Body of pancreas (tissue), 4 donors: ENCODE measurements around the gene FILIP1L.

Experiments
- CTCF ChIP-seq, 7 experiments: fragments of 450-650 bp in 4 of 7; fragments of 200-600 bp in 3 of 7; sonication (generic) in 3 of 7; IDR thresholded peaks; one replicate each; pipeline ENCODE4 v1.5.1; 2016 to 2019; ENCODE audit warnings: antibody characterized with exemption in 7 of 7
- POLR2A ChIP-seq, 3 donors: fragments of 450-650 bp; IDR thresholded peaks; one replicate each; pipeline ENCODE4 v1.6.1; 2016; ENCODE audit warnings: antibody characterized with exemption in 3 of 3, mild to moderate bottlenecking in 2 of 3

DNA sequence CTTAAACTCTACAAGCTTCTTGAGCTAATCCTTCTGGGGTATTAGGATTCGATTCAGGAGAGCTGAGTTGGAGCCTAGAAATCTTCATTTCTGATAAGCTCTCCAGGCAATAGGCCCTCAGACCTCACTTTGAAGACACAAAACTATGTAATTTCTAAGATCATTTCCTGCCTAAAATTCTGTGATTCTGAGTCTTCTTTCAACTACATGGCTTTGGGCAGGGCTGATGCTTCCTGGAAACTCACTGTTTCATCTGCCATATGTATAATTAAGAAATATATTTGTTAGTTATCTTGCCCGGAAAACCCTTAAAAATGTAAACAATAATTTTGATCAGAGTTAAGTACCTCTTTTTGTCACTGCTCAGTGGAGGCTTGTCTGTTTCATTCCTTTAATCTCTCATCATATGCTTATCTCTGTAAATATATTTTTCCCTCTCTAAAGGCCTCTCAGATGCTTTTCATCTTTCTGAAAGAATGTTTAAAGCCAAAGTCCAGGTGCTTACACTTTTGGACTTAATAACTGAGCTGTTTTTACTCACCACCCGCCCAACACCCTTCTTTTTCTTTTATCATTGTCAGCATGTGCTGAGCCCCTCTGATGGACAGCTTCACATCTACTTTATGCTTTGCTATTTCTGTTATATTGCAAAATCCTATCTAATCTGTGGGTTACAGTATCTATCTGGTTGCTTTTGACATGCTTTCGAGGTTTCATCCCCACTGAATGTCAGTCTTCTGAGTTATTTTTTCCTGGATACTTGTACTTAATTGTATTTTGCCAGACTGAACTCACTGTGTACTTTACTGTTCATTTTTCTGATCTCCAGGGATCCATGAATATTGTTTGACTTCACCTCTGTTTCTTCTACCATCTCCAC lies 38.2 kb downstream of the FILIP1L start:
- TF ChIP-seq CTCF (IDR thresholded peaks at IDR 0.05), result no peak
- no peak for TF ChIP-seq POLR2A (IDR thresholded peaks at IDR 0.05)
